Panc1 (cell line): ENCODE data around the gene CHST11. TPM values are rescaled to one million over a fixed set of nuclear protein-coding genes. Genes with fewer than 3 reads are reported as not detected.

Source experiments
- ATAC-seq: fragments of 200-7000 bp; cut with Tn5 transposase; 2 replicates; pipeline ENCODE4 v1.9.1; 2020; ENCODE audit warnings: mild to moderate bottlenecking, moderate library complexity
- BruUV-seq: library from RNA; stranded (reverse); fragments of 400-500 nt; replicated peaks from 2 replicates; lab custom pipeline; 2021; lab: Mats Ljungman, UMichigan
- CTCF ChIA-PET: fragments of 300-600 bp; sonication (Branson Sonifier 250); formaldehyde crosslinking; loops from one replicate; lab custom pipeline; 2022; ENCODE audit warnings: antibody characterized with exemption; lab: Charles Lee
- POLR2A ChIA-PET: fragments of 300-600 bp; sonication (Branson Sonifier 250); formaldehyde crosslinking; loops from one replicate; lab custom pipeline; 2022; ENCODE audit warnings: antibody characterized with exemption; lab: Charles Lee
- DNase-seq: peaks from one replicate; pipeline ENCODE4 v3.0.0-alpha.2; 2010; ENCODE audit warnings: low read depth, low spot score
- H3K27ac ChIP-seq: 2 replicates; pipeline ENCODE4 v1.5.1; 2011; ENCODE audit warnings: mild to moderate bottlenecking, low read length, inconsistent platforms
- H3K27me3 ChIP-seq: fragments of 200-500 bp; sonication (Bioruptor generic); 2 replicates; pipeline ENCODE4 v1.6.0; 2014; ENCODE audit warnings: low read length, inconsistent platforms; ENCODE audit not compliant: control insufficient read depth, insufficient read depth
- H3K36me3 ChIP-seq: fragments of 200-500 bp; sonication (Bioruptor generic); 2 replicates; pipeline ENCODE4 v1.5.1; 2014; ENCODE audit warnings: inconsistent platforms, mild to moderate bottlenecking, low read length, moderate library complexity; ENCODE audit not compliant: control insufficient read depth, insufficient read depth
- H3K4me1 ChIP-seq: 2 replicates; pipeline ENCODE4 v1.5.1; 2011; ENCODE audit warnings: inconsistent platforms, mild to moderate bottlenecking, low read length, moderate library complexity; ENCODE audit not compliant: control insufficient read depth, insufficient read depth
- H3K4me3 ChIP-seq, 2 experiments: 2 replicates each; pipeline ENCODE4 v1.5.1; 2011 to 2012; ENCODE audit warnings: low read depth in 2 of 2, low read length in 2 of 2, mild to moderate bottlenecking in 2 of 2, inconsistent platforms in 1 of 2, moderate library complexity in 1 of 2
- H3K9me3 ChIP-seq: fragments of 200-500 bp; sonication (Bioruptor generic); 2 replicates; pipeline ENCODE4 v1.5.1; 2014; ENCODE audit warnings: low read depth, mild to moderate bottlenecking, inconsistent platforms, low read length, moderate library complexity; ENCODE audit not compliant: control insufficient read depth, insufficient read depth
- CTCF ChIP-seq: fragments of 450-650 bp; IDR thresholded peaks from 2 replicates; pipeline ENCODE4 v1.5.1; 2017; ENCODE audit warnings: mild to moderate bottlenecking
- POLR2AphosphoS5 ChIP-seq: IDR thresholded peaks from 2 replicates; pipeline ENCODE4 v1.6.1; 2012; ENCODE audit warnings: mild to moderate bottlenecking, low read depth, low read length, moderate library complexity
- REST ChIP-seq, 2 experiments: IDR thresholded peaks; 2 replicates each; pipeline ENCODE4 v1.6.1; 2011 to 2012; ENCODE audit warnings: low read depth in 2 of 2, control low read depth in 1 of 2, low read length in 1 of 2, mild to moderate bottlenecking in 1 of 2, moderate library complexity in 1 of 2; ENCODE audit not compliant: insufficient read depth in 1 of 2
- SIN3A ChIP-seq: IDR thresholded peaks from 2 replicates; pipeline ENCODE4 v1.6.1; 2012; ENCODE audit warnings: low read depth, mild to moderate bottlenecking, low read length, moderate library complexity, borderline replicate concordance; ENCODE audit not compliant: insufficient read depth
- TCF7L2 ChIP-seq: IDR thresholded peaks from 2 replicates; pipeline ENCODE4 v1.6.1; 2011; ENCODE audit warnings: mild to moderate bottlenecking, low read depth, low read length, inconsistent platforms
- in situ Hi-C: cut with HindIII; loops from 2 replicates; pipeline ENCODE4 v1.10.0; 2016; ENCODE audit warnings: low sequenced_read_pairs, low pct_unique_long_range_greater_than_20kb
- intact Hi-C: fragments of 100-400 bp; cut with micrococcal nuclease; formaldehyde crosslinking; loops from one replicate; pipeline ENCODE4 v1.10.0; 2022; ENCODE audit not compliant: unreplicated experiment
- total RNA-seq: library from RNA; stranded (reverse); gene quantifications from one replicate; pipeline ENCODE4 v1.2.1, GENCODE V29; 2021; ENCODE audit not compliant: unreplicated experiment

Gene CHST11
- total RNA-seq, 1 experiment from 2014 or later, result 11.4 TPM

GRCh38 chr12:104578453-104578852, 121.7 kb downstream of the CHST11 start:
- in situ Hi-C loops, result no loop called here
- no peak for ATAC-seq
- Histone ChIP-seq H3K9me3 (no peaks in the 10 kb centered on the region), H3K4me3 (no peak overlapping the region), H3K27me3 (no peaks in the 10 kb centered on the region), H3K36me3 (no peaks in the 10 kb centered on the region), H3K4me1 (no peaks in the 10 kb centered on the region), H3K27ac (no peak overlapping the region)
- TF ChIP-seq TCF7L2, result no peak
- no peak for TF ChIP-seq POLR2AphosphoS5
- no peak for TF ChIP-seq REST (IDR thresholded peaks at IDR 0.05; ENCODE audit: insufficient read depth in 1 of 2, low read depth in 2 of 2, low read length in 1 of 2)
- no peak for TF ChIP-seq SIN3A
- TF ChIP-seq CTCF, result no peak
- no TSS peak for BruUV-seq
- intact Hi-C loops, result no loop called here
- ChIA-PET POLR2A (no interaction called here), CTCF (no interaction called here)
- DNase-seq, result no peak

- Histone ChIP-seq H3K9me3 (no peaks in the 10 kb centered on the region), H3K4me3 (no peak overlapping the region), H3K27ac (no peak overlapping the region), H3K4me1 (no peaks in the 10 kb centered on the region), H3K27me3 (no peaks in the 10 kb centered on the region), H3K36me3 (no peaks in the 10 kb centered on the region)
- DNase-seq (no peak), ATAC-seq (no peak)
- in situ Hi-C loops, result no loop called here
- CTCF ChIA-PET, result no interaction called here
- POLR2A ChIA-PET, result no interaction called here
- BruUV-seq, result no TSS peak
- TF ChIP-seq POLR2AphosphoS5 (no peak), TCF7L2 (no peak), REST (IDR thresholded peaks at IDR 0.05; ENCODE audit: insufficient read depth in 1 of 2, low read depth in 2 of 2, low read length in 1 of 2) (no peak), CTCF (no peak), SIN3A (no peak)
- intact Hi-C loops, result no loop called here
These were observed 123.2 kb downstream of the CHST11 start for GRCh38 chr12:104579718-104580495.
